CD14-positive monocyte (primary cell): ENCODE results near the gene EPS15. TPM values are rescaled to one million over a fixed set of nuclear protein-coding genes. Genes with fewer than 3 reads are reported as not detected.

Source experiments
- DNase-seq, 3 donors: peaks; one replicate each; pipeline ENCODE4 v3.0.0-alpha.2; 2011 to 2022
- H2AFZ ChIP-seq: 2 replicates; pipeline ENCODE4 v1.6.0; 2012; ENCODE audit warnings: mild to moderate bottlenecking, low read depth, low read length, inconsistent platforms; ENCODE audit not compliant: insufficient read depth, poor library complexity, severe bottlenecking
- H3K27ac ChIP-seq, 2 donors: 1 replicate in 1 of 2; 2 replicates in 1 of 2; pipeline ENCODE4 v1.5.1; 2012 to 2013; ENCODE audit warnings: low read length in 2 of 2, control low read depth in 1 of 2, inconsistent platforms in 1 of 2, low read depth in 1 of 2, mild to moderate bottlenecking in 1 of 2
- H3K27me3 ChIP-seq, 2 donors: one replicate each; pipeline versions ENCODE4 v1.6.0 to v1.6.1; 2011 to 2013; ENCODE audit warnings: low read length in 2 of 2; ENCODE audit not compliant: control insufficient read depth in 2 of 2, insufficient read depth in 2 of 2
- H3K36me3 ChIP-seq, 2 donors: replicated peaks in 1 of 2; 1 replicate in 1 of 2; 2 replicates in 1 of 2; pipeline versions ENCODE4 v1.5.1 to v1.6.1; 2012 to 2013; ENCODE audit warnings: low read length in 2 of 2, control low read depth in 1 of 2, inconsistent platforms in 1 of 2, mild to moderate bottlenecking in 1 of 2; ENCODE audit not compliant: insufficient read depth in 2 of 2, control insufficient read depth in 1 of 2
- H3K4me1 ChIP-seq, 2 donors: 1 replicate in 1 of 2; 2 replicates in 1 of 2; pipeline versions ENCODE4 v1.5.1 to v1.6.1; 2012 to 2013; ENCODE audit warnings: low read length in 2 of 2, control low read depth in 1 of 2, inconsistent platforms in 1 of 2, mild to moderate bottlenecking in 1 of 2, moderate library complexity in 1 of 2; ENCODE audit not compliant: insufficient read depth in 2 of 2, control insufficient read depth in 1 of 2
- H3K4me2 ChIP-seq: replicated peaks from 2 replicates; pipeline ENCODE3; 2012; ENCODE audit warnings: low read length, moderate library complexity, mild to moderate bottlenecking; ENCODE audit not compliant: poor library complexity, severe bottlenecking; ENCODE audit errors: extremely low read depth
- H3K4me3 ChIP-seq, 3 experiments: fragments of 200-600 bp in 1 of 3; sonication (generic) in 1 of 3; replicated peaks in 1 of 3; 1 replicate in 2 of 3; 2 replicates in 1 of 3; pipeline ENCODE4 v1.5.1; 2011 to 2013; ENCODE audit warnings: low read length in 3 of 3, mild to moderate bottlenecking in 3 of 3, control low read depth in 2 of 3, low read depth in 2 of 3, inconsistent platforms in 1 of 3, moderate library complexity in 1 of 3
- H3K79me2 ChIP-seq: 2 replicates; pipeline ENCODE4 v1.6.0; 2012; ENCODE audit warnings: mild to moderate bottlenecking, control low read depth, inconsistent platforms, low read length, moderate library complexity; ENCODE audit not compliant: insufficient read depth
- H3K9ac ChIP-seq: 2 replicates; pipeline ENCODE4 v1.6.0; 2017; ENCODE audit warnings: low read length, mild to moderate bottlenecking; ENCODE audit not compliant: insufficient read depth, poor library complexity, severe bottlenecking
- H3K9me3 ChIP-seq, 2 donors: replicated peaks in 1 of 2; 1 replicate in 1 of 2; 2 replicates in 1 of 2; pipeline versions ENCODE4 v1.5.1 to v1.6.1; 2012 to 2013; ENCODE audit warnings: low read length in 2 of 2, control low read depth in 1 of 2; ENCODE audit not compliant: control insufficient read depth in 1 of 2, insufficient read depth in 1 of 2
- H4K20me1 ChIP-seq: 2 replicates; pipeline ENCODE4 v1.6.0; 2012; ENCODE audit warnings: mild to moderate bottlenecking, low read length, control low read depth, moderate library complexity; ENCODE audit not compliant: insufficient read depth
- H3K27ac Mint-ChIP-seq, 7 donors: one replicate each; pipeline ENCODE4 v1.8.0; 2020; ENCODE audit warnings: mild to moderate bottlenecking in 7 of 7, mixed read lengths in 7 of 7, moderate library complexity in 6 of 7, inconsistent platforms in 2 of 7
- H3K27me3 Mint-ChIP-seq, 3 donors: one replicate each; pipeline ENCODE4 v1.8.0; 2021 to 2022; ENCODE audit warnings: low read depth in 3 of 3, mild to moderate bottlenecking in 3 of 3, mixed read lengths in 3 of 3, moderate library complexity in 3 of 3, inconsistent platforms in 1 of 3
- H3K36me3 Mint-ChIP-seq, 2 donors: one replicate each; pipeline ENCODE4 v1.8.0; 2020; ENCODE audit warnings: mixed read lengths in 2 of 2, inconsistent platforms in 1 of 2, mild to moderate bottlenecking in 1 of 2
- H3K4me1 Mint-ChIP-seq: one replicate; pipeline ENCODE4 v1.8.0; 2020; ENCODE audit warnings: mild to moderate bottlenecking, mixed read lengths
- H3K4me3 Mint-ChIP-seq, 2 donors: one replicate each; pipeline ENCODE4 v1.8.0; 2020; ENCODE audit warnings: mild to moderate bottlenecking in 2 of 2, mixed read lengths in 2 of 2, moderate library complexity in 1 of 2
- H3K9me3 Mint-ChIP-seq, 7 donors: one replicate each; pipeline ENCODE4 v1.8.0; 2020 to 2022; ENCODE audit warnings: mixed read lengths in 7 of 7, mild to moderate bottlenecking in 6 of 7, moderate library complexity in 6 of 7, inconsistent platforms in 2 of 7
- WGBS: methylation state at CpG from one replicate; pipeline ENCODE4 v1.1.5; 2013; ENCODE audit warnings: missing lambda C conversion rate; ENCODE audit not compliant: insufficient coverage; 5-methylcytosine and 5-hydroxymethylcytosine counted together
- intact Hi-C, 2 donors: fragments of 100-400 bp; cut with micrococcal nuclease; formaldehyde crosslinking; loops; one replicate each; pipeline versions ENCODE4 v1.15.0 to v1.15.1; 2023
- polyA plus RNA-seq, 3 donors: library from polyadenylated mRNA; depleted of rRNA in 1 of 3; unstranded in 2 of 3; stranded (reverse) in 1 of 3; fragments of 300-500 nt in 2 of 3; fragments of >200 nt in 1 of 3; fragmentation: Illumina TruSeq in 2 of 3; gene quantifications; 1 replicate in 2 of 3; 2 replicates in 1 of 3; pipeline ENCODE4 v1.2.3, GENCODE V29; 2012 to 2021
- TF ChIP-seq, protein P1 (sequence below): fragments of 200-600 bp; IDR thresholded peaks from one replicate; pipeline ENCODE4 v1.8.0; 2022; ENCODE audit warnings: antibody characterized with exemption, mild to moderate bottlenecking

The EPS15 gene
- polyA plus RNA-seq, 3 donors: 26.7 to 53.6 (median 36.4) TPM

DNA sequence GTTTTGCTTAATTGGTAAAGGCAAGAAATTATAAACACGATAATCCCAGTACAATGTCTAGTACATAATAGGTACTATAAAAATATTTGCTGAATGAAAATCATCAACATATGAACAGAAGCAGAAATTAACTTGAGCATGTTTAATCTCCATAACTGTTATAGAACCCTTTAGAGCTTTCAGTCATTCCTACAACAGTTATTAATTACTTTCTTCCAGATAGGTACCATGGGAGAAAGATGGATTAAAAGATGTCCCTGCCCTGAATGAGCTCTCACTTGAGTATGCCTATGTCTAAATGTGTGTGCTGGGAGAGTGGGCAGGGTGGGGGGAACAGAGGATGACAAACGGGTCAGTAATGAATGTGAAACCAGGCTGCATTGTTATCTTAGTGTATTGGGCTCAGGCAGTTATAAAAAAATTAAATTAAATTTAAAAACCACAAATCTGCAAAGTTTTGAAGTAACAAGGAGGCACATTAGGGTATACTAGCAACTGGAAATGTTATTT, 2.4 kb downstream of the EPS15 start:
- no peak for DNase-seq
- Histone ChIP-seq H3K9ac (no peak overlapping the region), H3K4me3 (peak overlapping the region in 1 of 3 experiments; percentile 96), H4K20me1 (peaks cover 64% of the 10 kb centered on the region), H3K27ac (peak overlapping the region in 1 of 2 donors; percentile 80), H3K9me3 (no peaks in the 10 kb centered on the region), H3K79me2 (peaks cover 73% of the 10 kb centered on the region), H3K4me1 (peaks cover 23 to 58% of the 10 kb centered on the region in 2 donors), H3K27me3 (no peaks in the 10 kb centered on the region), H3K4me2 (peak overlapping the region; percentile 99), H3K36me3 (no peaks in the 10 kb centered on the region), H2AFZ (no peak overlapping the region)
- no CpG with 5 or more reads among the region's 2 CpGs for WGBS
- H3K27me3 Mint-ChIP-seq: no peaks in the 10 kb centered on the region
- peak overlapping the region; percentile 39 to 48 for H3K4me3 Mint-ChIP-seq
- no peaks in the 10 kb centered on the region for H3K9me3 Mint-ChIP-seq
- intact Hi-C loops: loop anchor here in 1 of 2 donors (5.0 to 10.0 kb wide), 3 partner anchors 101 to 552 kb away; partner anchors contain the start of genes FAF1, NRDC and OSBPL9
- H3K4me1 Mint-ChIP-seq: peaks cover 68% of the 10 kb centered on the region
- H3K36me3 Mint-ChIP-seq: no peaks in the 10 kb centered on the region
- TF ChIP-seq, protein P1, sequence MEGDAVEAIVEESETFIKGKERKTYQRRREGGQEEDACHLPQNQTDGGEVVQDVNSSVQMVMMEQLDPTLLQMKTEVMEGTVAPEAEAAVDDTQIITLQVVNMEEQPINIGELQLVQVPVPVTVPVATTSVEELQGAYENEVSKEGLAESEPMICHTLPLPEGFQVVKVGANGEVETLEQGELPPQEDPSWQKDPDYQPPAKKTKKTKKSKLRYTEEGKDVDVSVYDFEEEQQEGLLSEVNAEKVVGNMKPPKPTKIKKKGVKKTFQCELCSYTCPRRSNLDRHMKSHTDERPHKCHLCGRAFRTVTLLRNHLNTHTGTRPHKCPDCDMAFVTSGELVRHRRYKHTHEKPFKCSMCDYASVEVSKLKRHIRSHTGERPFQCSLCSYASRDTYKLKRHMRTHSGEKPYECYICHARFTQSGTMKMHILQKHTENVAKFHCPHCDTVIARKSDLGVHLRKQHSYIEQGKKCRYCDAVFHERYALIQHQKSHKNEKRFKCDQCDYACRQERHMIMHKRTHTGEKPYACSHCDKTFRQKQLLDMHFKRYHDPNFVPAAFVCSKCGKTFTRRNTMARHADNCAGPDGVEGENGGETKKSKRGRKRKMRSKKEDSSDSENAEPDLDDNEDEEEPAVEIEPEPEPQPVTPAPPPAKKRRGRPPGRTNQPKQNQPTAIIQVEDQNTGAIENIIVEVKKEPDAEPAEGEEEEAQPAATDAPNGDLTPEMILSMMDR: no peak
- peak overlapping the region in 5 of 7 donors; percentile 25 to 71 (median 40) for H3K27ac Mint-ChIP-seq

DNA sequence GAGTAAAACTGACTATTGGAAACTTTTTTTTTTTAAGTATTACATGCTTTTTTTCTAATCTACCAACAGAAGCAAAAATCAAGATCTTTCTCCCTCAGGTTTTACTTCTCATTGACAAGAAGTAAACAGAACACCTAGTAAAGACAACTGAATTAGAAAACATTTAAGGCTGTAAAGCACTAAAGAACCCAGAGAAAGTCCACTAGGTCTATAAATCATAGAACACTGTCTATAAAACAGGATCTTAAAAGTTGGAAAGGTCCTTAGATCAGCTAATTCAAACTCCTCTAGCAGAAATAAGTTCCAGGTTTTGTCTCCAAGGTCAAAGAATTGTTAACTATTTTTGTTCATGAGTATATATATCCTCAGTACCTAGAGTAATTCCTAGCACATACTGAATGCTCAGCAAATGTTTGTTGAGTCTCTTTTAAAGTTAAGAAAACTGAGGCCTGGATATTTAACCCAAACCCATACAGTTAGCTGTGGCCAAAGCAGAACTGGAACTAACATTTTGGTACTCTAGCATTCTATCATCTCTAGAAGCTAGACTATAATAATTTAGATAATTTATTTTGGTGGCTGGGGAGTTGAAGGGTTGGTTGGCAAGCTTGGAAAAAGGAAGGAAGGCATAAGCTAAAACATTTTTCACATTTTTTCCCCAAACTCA, 3.0 kb downstream of the EPS15 start:
- intact Hi-C loops: loop anchor here in 1 of 2 donors (5.0 to 10.0 kb wide), 3 partner anchors 101 to 551 kb away; partner anchors contain the start of genes FAF1, NRDC and OSBPL9
- Histone ChIP-seq H3K36me3 (no peaks in the 10 kb centered on the region), H3K79me2 (peaks cover 79% of the 10 kb centered on the region), H3K4me2 (peak overlapping the region; percentile 99), H4K20me1 (peaks cover 70% of the 10 kb centered on the region), H2AFZ (no peak overlapping the region), H3K27ac (peak overlapping the region in 1 of 2 donors; percentile 80), H3K27me3 (no peaks in the 10 kb centered on the region), H3K4me1 (peaks cover 23 to 58% of the 10 kb centered on the region in 2 donors), H3K4me3 (peak overlapping the region in 1 of 3 experiments; percentile 96), H3K9ac (no peak overlapping the region), H3K9me3 (no peaks in the 10 kb centered on the region)
- TF ChIP-seq, protein P1: no peak
- no peak for DNase-seq
- Mint-ChIP-seq H3K4me3 (peak overlapping the region in 1 of 2 donors; percentile 48), H3K27me3 (no peaks in the 10 kb centered on the region), H3K36me3 (no peaks in the 10 kb centered on the region), H3K27ac (peak overlapping the region in 4 of 7 donors; percentile 25 to 94 (median 49)), H3K9me3 (no peaks in the 10 kb centered on the region), H3K4me1 (peaks cover 68% of the 10 kb centered on the region)
